ENCODE data around the gene JARID2. TPM values are rescaled to one million over a fixed set of nuclear protein-coding genes. Genes with fewer than 3 reads are reported as not detected.

JARID2 gene
- total and polyA plus RNA-seq, 2 of the 13 experiments (the other 11 are each of a cell fraction or from before 2014, with no cell fraction given) = 7.5 to 10.3 TPM

GRCh38 chr6:15284743-15285142 is 38.9 kb downstream of the JARID2 start (continued):
- TF ChIP-seq ZBTB3 (CRISPR knock-in tag; IDR thresholded peaks at IDR 0.05; ENCODE audit: borderline replicate concordance, low read depth) (no peak), DZIP1 (CRISPR knock-in tag; IDR thresholded peaks at IDR 0.05) (no peak), ZNF678 (CRISPR knock-in tag; IDR thresholded peaks at IDR 0.05) (no peak), HNRNPK (IDR thresholded peaks at IDR 0.05; ENCODE audit: low read depth, low read length, poor library complexity, severe bottlenecking) (no peak), ZIK1 (CRISPR knock-in tag; IDR thresholded peaks at IDR 0.05; ENCODE audit: borderline replicate concordance, low read depth) (no peak), HDAC6 (IDR thresholded peaks at IDR 0.05; ENCODE audit: low read depth, low read length) (no peak), ZNF660 (CRISPR knock-in tag; IDR thresholded peaks at IDR 0.05; ENCODE audit: borderline replicate concordance, low read depth) (no peak), ARID5B (CRISPR knock-in tag; IDR thresholded peaks at IDR 0.05) (peak; percentile 39), ZNF576 (CRISPR knock-in tag; IDR thresholded peaks at IDR 0.05) (no peak), RXRA (CRISPR knock-in tag; IDR thresholded peaks at IDR 0.05) (no peak), SAP130 (CRISPR knock-in tag; IDR thresholded peaks at IDR 0.05; ENCODE audit: low read depth) (0 out of 2 replicates have a peak, but pooled peaks have one; percentile 12), RARG (CRISPR knock-in tag; IDR thresholded peaks at IDR 0.05; ENCODE audit: low read depth) (no peak), CBX1 (IDR thresholded peaks at IDR 0.05; ENCODE audit: low read depth) (no peak), PHF20 (CRISPR knock-in tag; IDR thresholded peaks at IDR 0.05) (no peak), AKAP8 (CRISPR knock-in tag; IDR thresholded peaks at IDR 0.05) (no peak), RERE (CRISPR knock-in tag; IDR thresholded peaks at IDR 0.05; ENCODE audit: low read depth) (no peak)

Measured in HepG2 (cell line).